ENCODE measurements around the gene TBX4. TPM values are rescaled to one million over a fixed set of nuclear protein-coding genes. Genes with fewer than 3 reads are reported as not detected.

TBX4 gene
- total RNA-seq, 1 experiment from 2014 or later = not detected

GRCh38 chr17:61474235-61474927, 22.2 kb downstream of the TBX4 start:
- no peaks in the 10 kb centered on the region for H3K36me3 ChIP-seq (ENCODE audit: low read depth, low read length)
- H3K27ac ChIP-seq (ENCODE audit: low read length) = peak overlapping the region; percentile 63
- H3K9me3 ChIP-seq (ENCODE audit: low read length) = no peaks in the 10 kb centered on the region
- H3K79me2 ChIP-seq (ENCODE audit: low read length) = no peaks in the 10 kb centered on the region
- H3K9me2 ChIP-seq (replicated peaks; ENCODE audit: low read length) = no peaks in the 10 kb centered on the region
- H3F3A ChIP-seq (ENCODE audit: low read length, unreplicated experiment) = no peaks in the 10 kb centered on the region
- no peak overlapping the region; the same call in 1 of the 2 replicates for H3K9ac ChIP-seq (ENCODE audit: low read length)
- H2AFZ ChIP-seq (ENCODE audit: low read length) = peak overlapping the region; percentile 18
- no peak overlapping the region for H3K4me3 ChIP-seq (ENCODE audit: low read length)
- peak overlapping the region; percentile 18 for H3K4me2 ChIP-seq (ENCODE audit: low read length)
- TF ChIP-seq EZH2phosphoT487 (IDR thresholded peaks at IDR 0.05; ENCODE audit: borderline replicate concordance, low read length) = no peak
- H3K4me1 ChIP-seq (ENCODE audit: insufficient read depth, low read length) = peaks cover 19% of the 10 kb centered on the region
- DNase-seq (peak; percentile 85), ATAC-seq (peak; percentile 80)
- H4K20me1 ChIP-seq (ENCODE audit: low read length) = no peaks in the 10 kb centered on the region
- ChIA-PET CTCF (interaction anchor here (0.7 kb wide), 1 partner anchor 62 kb away, joined by 4 read pairs; no protein-coding TSS in a partner anchor), POLR2A (ENCODE audit: unreplicated experiment) (no interaction called here)
- no TSS peak for BruUV-seq (replicated peaks)
- no peaks in the 10 kb centered on the region for H3K27me3 ChIP-seq (ENCODE audit: low read length)
- intact Hi-C loops (cut with micrococcal nuclease) = no loop called here

GRCh38 chr17:61474934-61475333, 22.7 kb downstream of the TBX4 start:
- Histone ChIP-seq H2AFZ (ENCODE audit: low read length) (0 out of 2 replicates have a peak overlapping the region, but pooled peaks have one; percentile 1), H3K27ac (ENCODE audit: low read length) (peak overlapping the region; percentile 39), H3K79me2 (ENCODE audit: low read length) (no peaks in the 10 kb centered on the region), H3K4me1 (ENCODE audit: insufficient read depth, low read length) (peaks cover 19% of the 10 kb centered on the region), H3F3A (ENCODE audit: low read length, unreplicated experiment) (no peaks in the 10 kb centered on the region), H3K4me3 (ENCODE audit: low read length) (no peak overlapping the region), H3K9ac (ENCODE audit: low read length) (no peak overlapping the region), H3K9me2 (replicated peaks; ENCODE audit: low read length) (no peaks in the 10 kb centered on the region), H3K4me2 (ENCODE audit: low read length) (peak overlapping the region; percentile 13; the same call in 1 of the 2 replicates), H3K9me3 (ENCODE audit: low read length) (no peaks in the 10 kb centered on the region), H4K20me1 (ENCODE audit: low read length) (no peaks in the 10 kb centered on the region), H3K27me3 (ENCODE audit: low read length) (no peaks in the 10 kb centered on the region), H3K36me3 (ENCODE audit: low read depth, low read length) (no peaks in the 10 kb centered on the region)
- POLR2A ChIA-PET (ENCODE audit: unreplicated experiment) = no interaction called here
- intact Hi-C loops (cut with micrococcal nuclease) = no loop called here
- CTCF ChIA-PET = no interaction called here
- ATAC-seq = no peak
- BruUV-seq (replicated peaks) = no TSS peak
- no peak for DNase-seq
- TF ChIP-seq CTCF (conservative IDR thresholded peaks at IDR 0.05; ENCODE audit: low read depth, low read length) = no peak
- no peak for TF ChIP-seq EZH2 (IDR thresholded peaks at IDR 0.05; ENCODE audit: low read length, unreplicated experiment)
- no peak for TF ChIP-seq EZH2phosphoT487 (IDR thresholded peaks at IDR 0.05; ENCODE audit: borderline replicate concordance, low read length)

GRCh38 chr17:61475726-61476125, 23.5 kb downstream of the TBX4 start:
- Histone ChIP-seq H3K9me3 (ENCODE audit: low read length) (no peaks in the 10 kb centered on the region), H3K27ac (ENCODE audit: low read length) (no peak overlapping the region), H3K79me2 (ENCODE audit: low read length) (no peaks in the 10 kb centered on the region), H3K9me2 (replicated peaks; ENCODE audit: low read length) (no peaks in the 10 kb centered on the region), H3K4me3 (ENCODE audit: low read length) (no peak overlapping the region), H3K9ac (ENCODE audit: low read length) (no peak overlapping the region), H3K4me1 (ENCODE audit: insufficient read depth, low read length) (peaks cover 19% of the 10 kb centered on the region), H3K36me3 (ENCODE audit: low read depth, low read length) (no peaks in the 10 kb centered on the region), H3K4me2 (ENCODE audit: low read length) (no peak overlapping the region), H2AFZ (ENCODE audit: low read length) (no peak overlapping the region), H3K27me3 (ENCODE audit: low read length) (no peaks in the 10 kb centered on the region), H4K20me1 (ENCODE audit: low read length) (no peaks in the 10 kb centered on the region), H3F3A (ENCODE audit: low read length, unreplicated experiment) (no peaks in the 10 kb centered on the region)
- DNase-seq (peak; percentile 27), ATAC-seq (no peak)
- CTCF ChIA-PET = interaction anchor here (0.6 kb wide), 1 partner anchor 461 kb away, joined by 3 read pairs; no protein-coding TSS in a partner anchor
- no peak for TF ChIP-seq EZH2 (IDR thresholded peaks at IDR 0.05; ENCODE audit: low read length, unreplicated experiment)
- TF ChIP-seq EZH2phosphoT487 (IDR thresholded peaks at IDR 0.05; ENCODE audit: borderline replicate concordance, low read length) = no peak
- TF ChIP-seq CTCF (conservative IDR thresholded peaks at IDR 0.05; ENCODE audit: low read depth, low read length) = no peak
- POLR2A ChIA-PET (ENCODE audit: unreplicated experiment) = no interaction called here
- BruUV-seq (replicated peaks) = no TSS peak
- intact Hi-C loops (cut with micrococcal nuclease) = no loop called here

Data from PC-3 (cell line).